ENCODE measurements around the gene LAMB2. TPM values are rescaled to one million over a fixed set of nuclear protein-coding genes. Genes with fewer than 3 reads are reported as not detected.

The LAMB2 gene
- 32.7 and 99.4 TPM in 2 replicates for total RNA-seq (2014; rRNA removed; shearing (Covaris generic); ENCODE audit: low replicate concordance)

DNA sequence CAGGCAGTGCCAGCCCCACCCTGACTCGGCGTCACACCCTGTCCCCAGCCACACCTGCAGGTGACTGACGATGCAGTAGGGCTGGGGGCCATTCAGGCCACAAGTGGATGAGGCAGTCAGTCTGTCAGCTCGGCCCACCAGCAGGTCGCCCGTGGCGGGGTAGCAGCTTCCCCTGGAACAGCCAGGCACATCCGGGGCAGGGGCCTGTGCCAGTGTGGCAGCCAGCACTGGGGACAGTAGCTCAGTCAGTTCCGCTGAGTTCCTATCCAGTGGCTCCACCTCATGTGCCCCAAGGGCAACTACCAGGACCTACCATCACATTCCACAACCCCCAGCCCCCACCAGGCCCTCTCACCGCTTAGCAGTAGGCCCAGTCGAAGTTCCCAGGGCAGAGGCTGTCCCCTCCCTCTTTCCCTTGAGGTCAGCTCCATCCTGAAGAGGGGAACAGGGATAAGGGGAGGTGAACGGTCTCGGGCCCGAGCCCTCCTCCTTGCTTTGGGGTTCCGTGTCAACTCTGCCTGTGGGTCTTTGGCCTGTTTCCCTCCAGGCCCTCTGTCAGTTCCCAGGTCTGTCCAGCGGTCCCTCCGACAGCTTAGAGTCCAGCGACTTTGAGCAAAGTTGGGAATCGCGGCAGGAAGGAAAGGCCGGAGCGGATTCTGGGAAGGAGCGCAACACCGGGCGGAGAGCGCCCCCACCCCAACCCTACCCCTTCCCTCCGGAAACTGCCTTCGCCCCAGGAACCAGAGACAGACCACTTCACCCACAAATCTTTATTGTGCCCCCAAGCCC is at the start of gene LAMB2:
Gene LAMB2, minus strand, starts transcription at position 614 of the 789 bp plus-strand sequence. Its CDS starts 183 bp downstream, at position 431.
- Histone ChIP-seq H3K9me3 (no peaks in the 10 kb centered on the region), H3K36me3 (peaks cover 8% of the 10 kb centered on the region), H3K27me3 (no peaks in the 10 kb centered on the region), H3K4me3 (peak within 1 kb of the TSS; percentile 74)
- peak; percentile 70 for DNase-seq

DNA sequence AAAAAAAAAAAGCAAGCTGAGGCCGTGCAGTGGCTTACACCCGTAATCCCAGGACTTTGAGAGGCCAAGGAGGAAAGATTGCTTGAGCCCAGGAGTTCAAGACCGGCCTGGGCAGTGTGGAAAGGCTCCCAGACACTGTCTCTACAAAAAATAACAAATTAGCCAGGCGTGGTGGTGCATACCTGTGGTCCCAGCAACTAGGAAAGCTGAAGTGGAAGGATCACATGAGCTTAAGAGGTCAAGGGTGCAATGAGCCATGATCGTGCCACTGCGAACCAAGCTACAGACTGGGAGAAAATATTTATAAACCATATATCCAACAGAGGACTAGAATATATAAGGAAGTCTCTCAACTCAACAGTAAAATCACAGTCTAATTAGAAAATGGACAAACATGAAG is 48.5 kb upstream of the LAMB2 start:
- no peaks in the 10 kb centered on the region for H3K27me3 ChIP-seq
- H3K36me3 ChIP-seq = no peaks in the 10 kb centered on the region
- H3K4me3 ChIP-seq = no peak overlapping the region
- DNase-seq = no peak
- no peaks in the 10 kb centered on the region for H3K9me3 ChIP-seq

DNA sequence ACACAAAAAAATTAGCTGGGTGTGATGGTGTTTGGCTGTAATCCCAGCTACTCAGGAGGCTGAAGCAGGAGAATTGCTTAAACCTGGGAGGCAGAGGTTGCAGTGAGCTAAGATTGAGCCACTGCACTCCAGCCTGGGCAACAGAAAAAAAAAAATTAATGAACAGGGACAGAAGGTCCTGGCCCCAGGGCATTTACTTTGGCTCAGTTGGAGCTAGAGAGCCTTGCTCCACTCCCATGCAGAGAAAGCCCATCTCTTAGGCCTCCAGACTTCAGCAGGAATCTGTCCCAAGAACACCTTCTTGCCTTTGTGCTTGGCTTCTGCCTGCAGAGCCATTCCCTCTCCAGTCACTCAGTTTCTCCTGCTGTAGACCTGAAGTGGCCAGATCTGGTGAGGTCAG is 47.3 kb upstream of the LAMB2 start:
- no peaks in the 10 kb centered on the region for H3K9me3 ChIP-seq
- DNase-seq = no peak
- no peak overlapping the region for H3K4me3 ChIP-seq
- no peaks in the 10 kb centered on the region for H3K27me3 ChIP-seq
- H3K36me3 ChIP-seq = no peaks in the 10 kb centered on the region

DNA sequence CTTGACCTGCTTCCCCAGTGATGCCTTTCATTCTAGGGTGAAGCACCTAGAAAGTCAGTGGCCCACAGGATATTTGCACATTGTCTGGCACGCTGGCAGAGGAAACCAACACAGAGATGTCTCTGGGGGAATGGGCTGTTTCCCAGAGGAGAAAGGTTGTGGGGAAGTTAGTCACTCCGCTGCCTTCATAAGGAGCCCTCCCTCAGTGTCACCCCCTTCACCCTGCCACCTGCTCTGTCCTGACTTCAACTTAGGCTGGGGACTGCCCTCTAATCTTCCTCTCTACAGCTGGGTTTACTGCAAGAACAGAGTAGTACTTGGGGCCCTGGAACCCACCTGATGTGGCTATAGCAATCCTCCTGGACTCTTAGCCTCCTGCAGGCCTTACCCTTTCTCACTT is 44.2 kb upstream of the LAMB2 start:
- H3K4me3 ChIP-seq = no peak overlapping the region
- H3K36me3 ChIP-seq = no peaks in the 10 kb centered on the region
- no peak for DNase-seq
- no peaks in the 10 kb centered on the region for H3K27me3 ChIP-seq
- H3K9me3 ChIP-seq = no peaks in the 10 kb centered on the region

DNA sequence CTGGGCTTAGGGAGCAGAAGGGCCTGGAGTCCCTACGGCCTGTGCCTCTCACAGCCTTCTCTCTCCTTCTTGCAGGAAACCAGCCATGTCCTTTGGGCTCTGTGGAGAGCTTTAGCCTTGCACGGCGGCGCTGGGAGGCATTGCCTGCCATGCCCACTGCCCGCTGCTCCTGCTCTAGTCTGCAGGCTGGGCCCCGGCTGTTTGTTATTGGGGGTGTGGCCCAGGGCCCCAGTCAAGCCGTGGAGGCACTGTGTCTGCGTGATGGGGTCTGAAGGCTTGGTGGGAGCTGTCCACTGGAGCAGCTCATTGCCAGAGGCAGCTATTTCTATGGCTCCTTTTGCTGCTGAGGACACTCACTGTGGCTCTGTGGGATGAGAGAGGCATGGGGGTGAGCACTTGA is 42.7 kb upstream of the LAMB2 start:
- DNase-seq = no peak
- Histone ChIP-seq H3K4me3 (no peak overlapping the region), H3K9me3 (no peaks in the 10 kb centered on the region), H3K36me3 (no peaks in the 10 kb centered on the region), H3K27me3 (no peaks in the 10 kb centered on the region)

DNA sequence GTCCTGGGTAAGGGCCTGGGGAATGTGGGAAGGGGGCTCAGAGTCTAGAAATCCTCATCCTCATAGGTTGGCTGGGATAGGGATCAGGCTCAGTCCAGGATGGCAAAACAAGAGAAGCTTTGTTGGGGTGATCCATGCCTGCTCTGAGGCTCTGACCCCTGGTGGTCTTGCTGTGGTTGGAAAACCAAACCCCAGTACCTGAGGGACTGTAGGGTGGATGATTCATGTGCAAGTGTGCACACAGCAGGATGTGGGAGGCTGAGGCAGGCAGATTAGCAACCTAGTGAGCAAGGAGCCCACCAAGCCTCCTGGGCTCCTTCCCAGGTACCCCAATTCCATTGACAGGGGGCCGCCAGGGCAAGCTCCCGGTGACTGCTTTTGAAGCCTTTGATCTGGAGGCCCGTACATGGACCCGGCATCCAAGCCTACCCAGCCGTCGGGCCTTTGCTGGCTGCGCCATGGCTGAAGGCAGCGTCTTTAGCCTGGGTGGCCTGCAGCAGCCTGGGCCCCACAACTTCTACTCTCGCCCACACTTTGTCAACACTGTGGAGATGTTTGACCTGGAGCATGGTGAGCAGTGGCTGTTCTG is 41.6 kb upstream of the LAMB2 start:
- no peaks in the 10 kb centered on the region for H3K9me3 ChIP-seq
- H3K27me3 ChIP-seq = no peaks in the 10 kb centered on the region
- DNase-seq = no peak
- no peaks in the 10 kb centered on the region for H3K36me3 ChIP-seq
- H3K4me3 ChIP-seq = no peak overlapping the region

DNA sequence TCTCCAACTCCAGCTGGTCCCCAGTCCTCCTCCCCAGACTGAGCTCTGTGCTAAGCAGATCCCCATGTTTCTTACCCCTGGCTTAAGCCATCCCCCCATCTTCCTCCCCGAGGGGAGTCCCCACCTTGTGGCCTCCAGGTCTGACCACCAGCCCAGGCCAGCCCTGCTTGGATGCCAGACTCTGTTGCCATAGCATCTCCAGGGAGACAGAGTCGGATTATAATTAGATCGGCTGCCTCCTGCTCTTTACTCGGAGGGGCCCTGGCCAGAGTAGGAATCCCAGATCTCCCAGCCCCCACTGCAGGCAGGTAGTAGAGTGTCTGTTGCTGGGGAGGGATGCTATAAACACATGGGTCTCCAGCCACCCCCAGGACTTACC is 40.9 kb upstream of the LAMB2 start:
- Histone ChIP-seq H3K4me3 (no peak overlapping the region), H3K9me3 (no peaks in the 10 kb centered on the region), H3K27me3 (no peaks in the 10 kb centered on the region), H3K36me3 (no peaks in the 10 kb centered on the region)
- no peak for DNase-seq

DNA sequence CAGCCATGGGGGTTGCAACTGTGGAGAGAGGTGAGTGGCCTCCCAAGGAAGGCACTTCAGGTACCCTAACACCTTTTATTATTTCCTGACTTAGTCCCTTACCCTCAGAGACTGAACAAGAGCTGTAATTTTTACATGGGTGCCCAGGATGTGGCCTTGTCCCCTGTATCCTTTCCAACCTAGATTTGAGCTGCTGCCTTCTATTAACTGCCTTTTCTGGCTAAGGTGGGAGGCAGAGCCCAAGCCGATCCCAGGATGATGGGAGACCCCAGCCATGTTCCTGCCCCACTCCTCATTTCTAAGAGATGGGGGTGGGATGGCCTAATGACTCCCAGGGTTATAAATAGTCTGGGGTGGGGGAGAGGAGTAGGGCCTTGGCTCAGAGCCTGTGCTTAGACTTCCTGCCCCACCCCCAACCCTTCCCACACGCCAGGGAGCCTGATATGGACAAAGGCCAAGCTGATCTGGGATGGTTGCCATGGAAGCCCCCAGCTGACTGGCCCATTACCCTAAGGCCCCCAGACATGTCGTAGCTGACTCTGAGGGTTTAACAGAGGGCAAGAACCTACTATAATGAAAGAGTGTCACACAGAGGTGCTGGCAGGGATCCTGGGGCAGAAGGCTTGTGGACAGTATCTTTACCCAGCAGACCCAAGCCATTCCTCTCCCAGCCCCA is 40.4 kb upstream of the LAMB2 start:
- Histone ChIP-seq H3K4me3 (no peak overlapping the region), H3K36me3 (no peaks in the 10 kb centered on the region), H3K27me3 (no peaks in the 10 kb centered on the region), H3K9me3 (no peaks in the 10 kb centered on the region)
- DNase-seq = no peak

DNA sequence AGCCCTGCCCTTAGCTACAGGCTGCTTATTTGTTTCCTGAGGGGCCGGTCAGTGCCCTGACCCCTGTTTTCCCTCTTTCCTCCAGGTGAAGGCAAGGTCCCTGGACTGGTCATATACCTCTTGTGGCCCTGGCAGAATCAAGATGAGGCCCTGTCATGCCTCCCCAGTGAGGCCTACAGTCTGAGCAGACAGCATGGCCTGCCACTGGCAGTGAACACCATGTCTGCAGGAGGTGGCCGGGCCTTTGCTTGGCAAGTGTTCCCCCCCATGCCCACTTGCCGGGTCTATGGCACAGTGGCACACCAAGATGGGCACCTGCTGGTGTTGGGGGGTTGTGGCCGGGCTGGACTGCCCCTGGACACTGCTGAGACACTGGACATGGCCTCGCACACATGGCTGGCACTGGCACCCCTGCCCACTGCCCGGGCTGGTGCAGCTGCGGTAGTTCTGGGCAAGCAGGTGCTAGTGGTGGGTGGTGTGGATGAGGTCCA is 39.7 kb upstream of the LAMB2 start:
- DNase-seq = no peak

DNA sequence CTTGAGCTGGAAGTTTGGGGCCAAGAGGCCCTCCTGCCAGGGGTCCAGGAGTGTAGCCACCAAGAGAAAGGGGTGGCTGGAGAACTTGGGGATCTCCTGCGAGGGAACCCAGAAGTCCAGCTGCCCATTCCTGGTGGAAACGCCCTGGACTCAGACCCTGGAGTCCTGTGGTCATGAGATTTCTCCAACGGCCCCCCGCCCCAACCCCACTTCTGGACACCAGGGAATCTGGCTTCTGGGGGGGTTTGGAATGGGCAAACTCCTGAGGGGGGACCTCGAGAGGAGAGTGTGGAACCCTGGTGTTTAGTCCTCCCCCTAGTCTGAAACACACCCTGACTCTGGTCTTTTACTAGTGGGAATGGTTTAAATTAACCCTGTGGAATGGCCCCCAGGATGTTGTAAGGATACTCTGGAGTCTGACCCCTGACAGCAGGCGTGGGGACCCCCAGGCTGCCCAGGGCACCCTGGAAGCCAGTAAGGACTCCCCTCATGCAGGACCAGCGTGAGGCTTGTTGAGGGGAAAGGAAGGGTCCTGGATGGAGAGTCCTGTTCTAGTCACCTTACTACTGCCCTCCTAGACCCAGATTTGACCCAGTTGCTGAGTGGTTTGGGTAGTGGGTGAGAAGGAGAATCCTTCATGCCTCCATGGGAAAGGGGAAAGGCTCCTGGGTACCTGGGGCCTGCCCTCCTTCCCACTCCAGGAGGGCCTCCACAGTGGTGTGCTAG is 39.1 kb upstream of the LAMB2 start:
- DNase-seq = no peak
- no peaks in the 10 kb centered on the region for H3K9me3 ChIP-seq
- peak overlapping the region; percentile 52 for H3K4me3 ChIP-seq
- no peaks in the 10 kb centered on the region for H3K36me3 ChIP-seq
- H3K27me3 ChIP-seq = no peaks in the 10 kb centered on the region

More for the DNA sequence above, 39.7 kb upstream of the LAMB2 start:
- H3K27me3 ChIP-seq = no peaks in the 10 kb centered on the region
- no peaks in the 10 kb centered on the region for H3K36me3 ChIP-seq
- H3K9me3 ChIP-seq = no peaks in the 10 kb centered on the region
- no peak overlapping the region for H3K4me3 ChIP-seq

DNA sequence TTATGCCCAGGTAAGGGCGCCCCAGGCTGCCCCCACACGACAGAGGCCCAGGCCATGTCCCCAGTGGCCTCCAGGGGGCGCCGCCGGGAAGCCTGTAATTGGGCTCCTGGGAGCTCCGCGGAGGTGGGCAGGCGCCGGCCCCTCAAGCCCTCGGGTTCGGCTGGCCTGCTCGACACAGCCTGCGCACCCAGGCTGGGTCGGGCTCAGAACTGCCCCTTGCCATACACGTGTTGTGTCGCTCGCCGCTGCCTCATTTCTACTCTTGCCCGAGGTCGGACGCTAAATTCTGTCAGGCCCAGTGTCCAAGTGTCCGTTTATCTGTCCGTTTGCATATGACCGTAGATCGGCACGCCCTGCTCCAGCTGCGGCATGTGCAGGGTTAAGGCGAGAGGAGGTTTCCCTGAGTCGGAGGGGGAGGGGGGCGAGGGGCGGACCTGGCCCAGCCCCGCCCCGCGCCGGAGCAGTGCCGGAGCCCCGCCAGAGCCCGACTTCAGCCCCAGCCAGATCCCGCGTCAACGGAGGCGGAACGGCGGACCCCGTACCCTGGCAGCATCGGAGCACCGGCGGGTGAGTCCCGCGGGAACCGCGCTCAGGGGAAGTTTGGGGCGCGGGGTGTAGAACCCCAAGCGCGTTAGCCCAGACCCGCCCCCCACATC is 38.4 kb upstream of the LAMB2 start, which contains the start of gene KLHDC8B:
Gene KLHDC8B, plus strand, starts transcription at position 480 of the 656 bp plus-strand sequence. CDS start 1,172 bp downstream, outside the sequence.
- H3K4me3 ChIP-seq = peak within 1 kb of the TSS; percentile 52
- H3K9me3 ChIP-seq = no peaks in the 10 kb centered on the region
- H3K27me3 ChIP-seq = no peaks in the 10 kb centered on the region
- DNase-seq = peak; percentile 67
- H3K36me3 ChIP-seq = no peaks in the 10 kb centered on the region

DNA sequence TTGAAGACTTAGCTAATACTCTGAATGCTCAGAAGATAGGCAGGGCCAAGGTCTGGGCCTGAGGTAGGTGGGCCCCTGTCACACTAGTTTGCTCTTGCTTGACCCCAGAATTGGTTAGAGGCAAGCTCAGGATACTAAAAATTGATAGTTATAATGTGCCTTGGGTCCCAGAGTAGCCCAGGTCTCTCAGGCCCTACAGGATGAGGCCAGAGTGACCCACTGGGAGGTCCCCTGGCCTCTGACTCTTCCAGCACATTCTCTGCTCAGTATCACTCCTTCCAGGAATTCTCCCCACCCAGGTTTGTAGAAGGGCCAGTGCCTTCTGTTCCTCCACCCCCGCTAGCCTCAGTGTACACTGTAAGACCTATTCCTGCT is 37.9 kb upstream of the LAMB2 start:
- no peaks in the 10 kb centered on the region for H3K36me3 ChIP-seq

DNA sequence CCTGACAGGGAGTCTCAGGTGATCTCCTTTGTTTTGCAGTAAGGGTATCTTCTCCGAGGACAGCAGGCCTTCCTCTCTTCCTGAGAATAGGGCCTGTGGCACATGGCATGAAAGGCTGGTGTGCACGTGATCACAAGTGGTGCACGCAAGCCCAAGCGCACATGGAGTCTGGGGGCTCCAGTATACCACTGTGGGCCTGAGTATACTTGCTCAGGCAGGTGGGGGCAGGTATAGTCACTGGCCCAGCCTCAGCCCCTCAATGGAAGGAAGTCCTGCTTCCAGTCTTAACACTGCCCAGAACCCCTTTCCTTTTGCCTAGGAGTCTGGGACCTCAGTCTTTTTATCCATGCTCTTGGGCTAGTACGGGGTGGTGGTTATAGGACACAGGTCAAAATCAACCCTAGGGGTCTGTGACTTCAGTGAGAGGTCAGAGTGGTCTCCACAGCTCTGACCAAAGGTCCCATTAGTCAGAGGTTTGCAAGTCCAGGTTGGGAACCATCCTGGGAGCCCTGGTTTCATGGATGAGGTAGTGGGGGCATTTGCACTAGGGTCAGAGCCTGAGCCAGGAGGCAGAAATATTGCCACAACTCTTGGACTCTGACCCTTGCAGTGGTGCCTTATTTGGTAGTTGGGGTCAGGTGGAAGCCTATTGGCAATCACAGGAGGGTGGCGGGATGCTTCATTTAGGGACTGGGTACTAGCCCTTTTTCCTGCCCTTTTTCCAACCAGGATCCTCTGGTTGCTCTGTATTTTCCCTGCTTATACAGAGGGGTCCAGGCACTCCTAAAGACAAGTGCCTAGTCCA is 34.1 kb upstream of the LAMB2 start:
- Histone ChIP-seq H3K36me3 (peaks cover 21% of the 10 kb centered on the region), H3K4me3 (peak overlapping the region; percentile 81), H3K9me3 (no peaks in the 10 kb centered on the region), H3K27me3 (no peaks in the 10 kb centered on the region)
- DNase-seq = no peak

More for the DNA sequence above, 37.9 kb upstream of the LAMB2 start:
- peak overlapping the region; percentile 52 for H3K4me3 ChIP-seq
- H3K27me3 ChIP-seq = no peaks in the 10 kb centered on the region
- no peak for DNase-seq
- no peaks in the 10 kb centered on the region for H3K9me3 ChIP-seq

DNA sequence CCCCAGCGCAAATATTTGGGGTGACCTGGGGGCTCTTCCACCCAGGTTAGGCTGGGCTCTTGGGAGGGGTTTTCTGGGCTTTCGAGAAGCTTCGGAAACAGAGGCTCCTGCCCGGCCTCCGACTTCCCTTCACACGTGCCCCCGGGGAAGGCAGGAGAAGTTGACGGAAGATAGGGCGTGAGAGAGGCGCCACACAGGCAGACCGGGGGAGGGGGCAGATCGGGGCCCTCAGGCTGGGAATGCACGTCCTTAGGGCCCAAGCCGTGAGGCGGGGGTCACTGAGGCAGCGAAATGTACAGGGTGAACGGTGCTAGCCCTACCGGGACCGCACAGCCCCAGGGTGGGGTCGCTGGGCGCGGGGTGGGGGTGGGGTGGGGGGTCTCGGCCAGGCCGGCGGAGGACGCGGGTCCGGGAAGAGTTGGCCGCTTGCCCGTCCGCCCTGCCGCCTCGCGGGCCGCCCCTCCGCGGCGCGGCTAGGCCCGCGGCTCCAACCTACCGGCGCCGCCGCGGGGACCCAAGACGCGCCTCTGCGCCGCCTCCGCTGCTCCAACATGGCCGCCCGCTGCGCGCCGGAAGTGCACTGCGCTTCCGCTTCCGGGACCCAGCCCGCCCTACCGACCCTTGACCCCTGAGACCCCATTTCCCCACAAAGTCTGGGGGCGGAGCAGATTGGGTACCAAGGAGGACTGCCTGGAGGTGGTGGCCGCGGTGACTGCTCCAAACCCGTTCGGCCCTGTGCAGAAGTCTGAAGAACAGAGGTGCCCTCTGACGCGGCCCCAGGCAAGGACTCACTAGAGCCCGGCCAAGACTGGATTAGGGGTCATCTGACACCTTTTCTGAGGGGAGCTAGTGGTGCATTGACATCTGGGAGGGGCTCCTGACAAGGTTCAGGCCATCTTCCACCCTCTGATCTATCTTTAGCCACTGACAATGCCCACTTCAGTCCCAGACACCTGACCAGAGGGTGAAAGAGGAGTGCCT is 33.2 kb upstream of the LAMB2 start, which contains the start of gene CCDC71:
Gene CCDC71, minus strand, starts transcription at position 561 of the 981 bp plus-strand sequence. CDS start 2,123 bp downstream, outside the sequence.
- H3K9me3 ChIP-seq = no peaks in the 10 kb centered on the region
- DNase-seq = peak; percentile 68
- H3K4me3 ChIP-seq = peak within 1 kb of the TSS; percentile 81
- peaks cover 21% of the 10 kb centered on the region for H3K36me3 ChIP-seq
- no peaks in the 10 kb centered on the region for H3K27me3 ChIP-seq

Data from MG63 (cell line).